Nephron progenitor cell (in vitro differentiated cells): ENCODE data around the gene CELF1.

Experiments used
- DNase-seq: peaks from one replicate; pipeline ENCODE4 v3.0.0; 2021
- H3K27ac Mint-ChIP-seq: 2 replicates; pipeline ENCODE4 v1.8.0; 2021; ENCODE audit warnings: mild to moderate bottlenecking, moderate library complexity, mixed read lengths
- H3K27me3 Mint-ChIP-seq: 2 replicates; pipeline ENCODE4 v1.8.0; 2021; ENCODE audit warnings: mild to moderate bottlenecking, low read depth, mixed read lengths; ENCODE audit not compliant: poor library complexity
- H3K36me3 Mint-ChIP-seq: 2 replicates; pipeline ENCODE4 v1.8.0; 2021; ENCODE audit warnings: low read depth, mixed read lengths
- H3K4me1 Mint-ChIP-seq: 2 replicates; pipeline ENCODE4 v1.8.0; 2021; ENCODE audit warnings: mixed read lengths
- H3K4me3 Mint-ChIP-seq: 2 replicates; pipeline ENCODE4 v1.8.0; 2021; ENCODE audit warnings: mild to moderate bottlenecking, moderate library complexity, mixed read lengths
- H3K9me3 Mint-ChIP-seq: 2 replicates; pipeline ENCODE4 v1.8.0; 2021; ENCODE audit warnings: mild to moderate bottlenecking, moderate library complexity, mixed read lengths
- CTCF ChIP-seq: fragments of 200-600 bp; sonication (generic); IDR thresholded peaks from 2 replicates; pipeline ENCODE4 v1.5.0; 2021; ENCODE audit warnings: antibody characterized with exemption

The CELF1 gene

GRCh38 chr11:47478651-47479329, 74.1 kb downstream of the CELF1 start:
- Mint-ChIP-seq H3K27me3 (no peaks in the 10 kb centered on the region), H3K4me1 (no peaks in the 10 kb centered on the region), H3K4me3 (no peak overlapping the region), H3K27ac (peak overlapping the region; percentile 78), H3K9me3 (no peaks in the 10 kb centered on the region), H3K36me3 (peaks cover 65% of the 10 kb centered on the region)
- DNase-seq = no peak
- no peak for TF ChIP-seq CTCF

- DNase-seq = no peak
- TF ChIP-seq CTCF = no peak
- Mint-ChIP-seq H3K9me3 (no peaks in the 10 kb centered on the region), H3K27me3 (no peaks in the 10 kb centered on the region), H3K27ac (peak overlapping the region; percentile 9), H3K36me3 (peaks cover 64% of the 10 kb centered on the region), H3K4me3 (no peak overlapping the region), H3K4me1 (no peaks in the 10 kb centered on the region)
Observed at GRCh38 chr11:47477753-47478152, 75.2 kb downstream of the CELF1 start.

GRCh38 chr11:47477323-47477722, 75.6 kb downstream of the CELF1 start:
- no peak for TF ChIP-seq CTCF
- no peak overlapping the region for H3K4me3 Mint-ChIP-seq
- no peaks in the 10 kb centered on the region for H3K4me1 Mint-ChIP-seq
- H3K27me3 Mint-ChIP-seq = no peaks in the 10 kb centered on the region
- H3K27ac Mint-ChIP-seq = no peak overlapping the region
- no peaks in the 10 kb centered on the region for H3K9me3 Mint-ChIP-seq
- peaks cover 64% of the 10 kb centered on the region for H3K36me3 Mint-ChIP-seq
- no peak for DNase-seq

- no peak for TF ChIP-seq CTCF
- Mint-ChIP-seq H3K27me3 (no peaks in the 10 kb centered on the region), H3K4me3 (no peak overlapping the region), H3K36me3 (peaks cover 67% of the 10 kb centered on the region), H3K4me1 (peaks cover 44% of the 10 kb centered on the region), H3K9me3 (no peaks in the 10 kb centered on the region), H3K27ac (peak overlapping the region; percentile 93)
- DNase-seq = no peak
Observed at GRCh38 chr11:47470671-47471070, 82.3 kb downstream of the CELF1 start.

- TF ChIP-seq CTCF = no peak
- no peak for DNase-seq
- Mint-ChIP-seq H3K27ac (peak overlapping the region; percentile 93), H3K4me1 (peaks cover 51% of the 10 kb centered on the region), H3K9me3 (no peaks in the 10 kb centered on the region), H3K4me3 (no peak overlapping the region), H3K36me3 (peaks cover 69% of the 10 kb centered on the region), H3K27me3 (no peaks in the 10 kb centered on the region)
Observed at GRCh38 chr11:47469361-47470179, 83.4 kb downstream of the CELF1 start.
